Measurements from ENCODE around the gene C6orf141. TPM values are rescaled to one million over a fixed set of nuclear protein-coding genes. Genes with fewer than 3 reads are reported as not detected.
A peak's percentile ranks its signal among the peaks of the same experiment; 100 is the strongest.

Gene C6orf141
- total and polyA plus RNA-seq, 2 experiments from 2014 or later = 5.2 to 6.4 TPM

DNA sequence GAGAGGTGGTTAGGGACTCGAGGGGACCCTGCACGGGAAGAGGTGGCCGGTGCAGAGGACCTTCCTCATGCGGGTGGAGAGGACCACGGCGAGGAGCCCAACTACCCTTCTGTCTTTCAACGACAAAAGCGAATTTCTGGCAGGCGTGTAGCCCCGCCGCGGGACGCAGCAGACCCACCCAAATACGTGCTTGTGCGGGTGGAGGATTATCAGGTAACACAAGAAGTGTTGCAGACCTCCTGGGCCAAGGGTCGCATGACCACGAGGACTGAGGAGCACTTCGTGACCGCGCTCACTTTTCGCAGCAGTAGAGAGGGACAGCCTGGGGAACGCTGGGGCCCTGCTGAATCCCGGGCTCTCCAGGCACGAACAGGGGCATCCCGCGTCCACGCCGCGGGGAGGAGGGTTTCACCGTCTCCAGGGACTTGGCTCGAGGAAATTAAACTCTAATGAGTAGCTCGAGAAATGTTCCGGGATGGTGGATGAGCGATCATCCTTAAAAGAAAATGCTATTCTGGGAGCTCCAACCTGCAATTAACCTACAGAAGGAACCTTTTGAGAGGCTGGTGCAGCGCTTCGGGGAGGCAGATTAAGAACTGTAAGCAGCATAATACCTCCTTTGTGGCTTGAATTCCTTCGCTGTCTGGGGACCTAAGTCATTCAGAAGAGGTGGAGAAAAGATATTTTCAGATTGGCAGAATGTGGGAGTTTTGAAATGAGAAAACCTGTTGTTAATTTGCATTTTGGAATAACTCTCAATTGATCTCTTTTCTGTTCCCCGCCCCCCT lies 804 bp downstream of the C6orf141 start (continued):
- TF ChIP-seq, protein P1, sequence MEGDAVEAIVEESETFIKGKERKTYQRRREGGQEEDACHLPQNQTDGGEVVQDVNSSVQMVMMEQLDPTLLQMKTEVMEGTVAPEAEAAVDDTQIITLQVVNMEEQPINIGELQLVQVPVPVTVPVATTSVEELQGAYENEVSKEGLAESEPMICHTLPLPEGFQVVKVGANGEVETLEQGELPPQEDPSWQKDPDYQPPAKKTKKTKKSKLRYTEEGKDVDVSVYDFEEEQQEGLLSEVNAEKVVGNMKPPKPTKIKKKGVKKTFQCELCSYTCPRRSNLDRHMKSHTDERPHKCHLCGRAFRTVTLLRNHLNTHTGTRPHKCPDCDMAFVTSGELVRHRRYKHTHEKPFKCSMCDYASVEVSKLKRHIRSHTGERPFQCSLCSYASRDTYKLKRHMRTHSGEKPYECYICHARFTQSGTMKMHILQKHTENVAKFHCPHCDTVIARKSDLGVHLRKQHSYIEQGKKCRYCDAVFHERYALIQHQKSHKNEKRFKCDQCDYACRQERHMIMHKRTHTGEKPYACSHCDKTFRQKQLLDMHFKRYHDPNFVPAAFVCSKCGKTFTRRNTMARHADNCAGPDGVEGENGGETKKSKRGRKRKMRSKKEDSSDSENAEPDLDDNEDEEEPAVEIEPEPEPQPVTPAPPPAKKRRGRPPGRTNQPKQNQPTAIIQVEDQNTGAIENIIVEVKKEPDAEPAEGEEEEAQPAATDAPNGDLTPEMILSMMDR (conservative IDR thresholded peaks at IDR 0.05; ENCODE audit: low read depth in 2 of 2) = no peak
- TF ChIP-seq EZH2 (IDR thresholded peaks at IDR 0.05; ENCODE audit: low read depth, unreplicated experiment) (peak; percentile 51), ZNF462 (CRISPR knock-in tag; IDR thresholded peaks at IDR 0.05) (peak; percentile 44; the same call in 1 of the 2 replicates)

DNA sequence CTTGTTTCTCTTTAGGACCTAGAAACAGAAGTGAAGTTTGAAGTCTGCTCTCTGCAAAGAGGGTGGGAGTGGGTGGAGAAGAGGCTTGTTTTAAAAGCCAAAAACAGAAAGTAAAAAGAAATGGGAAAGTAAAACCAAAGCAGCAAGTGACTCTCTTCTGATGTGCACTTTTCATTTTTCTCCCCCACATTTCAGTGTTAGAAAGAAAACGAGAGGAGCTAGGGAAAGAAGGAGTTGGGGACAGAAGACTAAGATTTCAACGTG lies 1.3 kb downstream of the C6orf141 start:
- Mint-ChIP-seq H3K9me3 (no peaks in the 10 kb centered on the region), H3K27me3 (ENCODE audit: insufficient read depth, low read depth, poor library complexity) (peaks cover 28% of the 10 kb centered on the region), H3K36me3 (ENCODE audit: low read depth) (peaks cover 32% of the 10 kb centered on the region), H3K4me3 (peak overlapping the region; percentile 78), H3K4me1 (peaks cover 49% of the 10 kb centered on the region), H3K27ac (peak overlapping the region; percentile 25)
- Histone ChIP-seq H3K27ac (ENCODE audit: low read depth) (no peak overlapping the region; the same call in 1 of the 2 replicates), H3F3A (replicated peaks; ENCODE audit: low read depth) (peaks cover 7% of the 10 kb centered on the region), H4K20me1 (replicated peaks; ENCODE audit: insufficient read depth) (no peaks in the 10 kb centered on the region; the same call in 1 of the 2 replicates), H3K27me3 (ENCODE audit: insufficient read depth) (peaks cover 77% of the 10 kb centered on the region), H3K4me2 (peak overlapping the region; percentile 81), H2AFZ (no peak overlapping the region), H3K4me1 (ENCODE audit: insufficient read depth) (peaks cover 34% of the 10 kb centered on the region), H3K79me2 (replicated peaks; ENCODE audit: insufficient read depth) (peaks cover 13% of the 10 kb centered on the region; the same call in 1 of the 2 replicates), H3K4me3 (peak overlapping the region; percentile 74), H3K36me3 (ENCODE audit: insufficient read depth) (no peaks in the 10 kb centered on the region), H3K9me2 (ENCODE audit: insufficient read depth) (no peaks in the 10 kb centered on the region)
- no peak; the same call in 2 of the 3 replicates for ATAC-seq
- no peak for TF ChIP-seq POLR2AphosphoS5 (IDR thresholded peaks at IDR 0.05; ENCODE audit: low read depth)
- TF ChIP-seq JUNB (IDR thresholded peaks at IDR 0.05; ENCODE audit: unreplicated experiment) = no peak
- TF ChIP-seq ZNF462 (CRISPR knock-in tag; IDR thresholded peaks at IDR 0.05) = no peak
- DNase-seq (ENCODE audit: low spot score) = no peak

Measured in GM23338 (cell line).